ENCODE data around the gene TMPRSS4.

DNA sequence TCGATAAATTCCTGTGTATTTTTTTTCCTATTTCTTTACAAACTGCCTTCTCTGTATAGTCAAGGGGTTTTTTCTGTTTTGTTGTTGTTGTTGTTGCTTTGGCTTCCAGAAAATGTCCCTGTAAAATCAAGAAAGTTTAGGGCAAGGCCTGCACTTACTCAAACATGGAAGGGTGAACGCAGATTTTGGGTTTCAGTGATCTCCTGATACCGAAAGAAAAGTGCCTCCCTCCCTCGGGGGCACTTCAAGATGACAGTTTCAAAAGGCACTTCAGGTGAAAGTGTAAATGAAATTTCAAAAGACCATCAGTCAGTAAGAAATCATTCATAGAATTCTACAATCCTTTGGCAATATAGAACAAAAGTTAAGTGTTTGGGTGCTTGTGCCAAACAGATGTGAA lies 43.4 kb upstream of the TMPRSS4 start:
- TF ChIP-seq, protein P1, sequence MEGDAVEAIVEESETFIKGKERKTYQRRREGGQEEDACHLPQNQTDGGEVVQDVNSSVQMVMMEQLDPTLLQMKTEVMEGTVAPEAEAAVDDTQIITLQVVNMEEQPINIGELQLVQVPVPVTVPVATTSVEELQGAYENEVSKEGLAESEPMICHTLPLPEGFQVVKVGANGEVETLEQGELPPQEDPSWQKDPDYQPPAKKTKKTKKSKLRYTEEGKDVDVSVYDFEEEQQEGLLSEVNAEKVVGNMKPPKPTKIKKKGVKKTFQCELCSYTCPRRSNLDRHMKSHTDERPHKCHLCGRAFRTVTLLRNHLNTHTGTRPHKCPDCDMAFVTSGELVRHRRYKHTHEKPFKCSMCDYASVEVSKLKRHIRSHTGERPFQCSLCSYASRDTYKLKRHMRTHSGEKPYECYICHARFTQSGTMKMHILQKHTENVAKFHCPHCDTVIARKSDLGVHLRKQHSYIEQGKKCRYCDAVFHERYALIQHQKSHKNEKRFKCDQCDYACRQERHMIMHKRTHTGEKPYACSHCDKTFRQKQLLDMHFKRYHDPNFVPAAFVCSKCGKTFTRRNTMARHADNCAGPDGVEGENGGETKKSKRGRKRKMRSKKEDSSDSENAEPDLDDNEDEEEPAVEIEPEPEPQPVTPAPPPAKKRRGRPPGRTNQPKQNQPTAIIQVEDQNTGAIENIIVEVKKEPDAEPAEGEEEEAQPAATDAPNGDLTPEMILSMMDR (IDR thresholded peaks at IDR 0.05) = no peak
- TF ChIP-seq, protein P2, sequence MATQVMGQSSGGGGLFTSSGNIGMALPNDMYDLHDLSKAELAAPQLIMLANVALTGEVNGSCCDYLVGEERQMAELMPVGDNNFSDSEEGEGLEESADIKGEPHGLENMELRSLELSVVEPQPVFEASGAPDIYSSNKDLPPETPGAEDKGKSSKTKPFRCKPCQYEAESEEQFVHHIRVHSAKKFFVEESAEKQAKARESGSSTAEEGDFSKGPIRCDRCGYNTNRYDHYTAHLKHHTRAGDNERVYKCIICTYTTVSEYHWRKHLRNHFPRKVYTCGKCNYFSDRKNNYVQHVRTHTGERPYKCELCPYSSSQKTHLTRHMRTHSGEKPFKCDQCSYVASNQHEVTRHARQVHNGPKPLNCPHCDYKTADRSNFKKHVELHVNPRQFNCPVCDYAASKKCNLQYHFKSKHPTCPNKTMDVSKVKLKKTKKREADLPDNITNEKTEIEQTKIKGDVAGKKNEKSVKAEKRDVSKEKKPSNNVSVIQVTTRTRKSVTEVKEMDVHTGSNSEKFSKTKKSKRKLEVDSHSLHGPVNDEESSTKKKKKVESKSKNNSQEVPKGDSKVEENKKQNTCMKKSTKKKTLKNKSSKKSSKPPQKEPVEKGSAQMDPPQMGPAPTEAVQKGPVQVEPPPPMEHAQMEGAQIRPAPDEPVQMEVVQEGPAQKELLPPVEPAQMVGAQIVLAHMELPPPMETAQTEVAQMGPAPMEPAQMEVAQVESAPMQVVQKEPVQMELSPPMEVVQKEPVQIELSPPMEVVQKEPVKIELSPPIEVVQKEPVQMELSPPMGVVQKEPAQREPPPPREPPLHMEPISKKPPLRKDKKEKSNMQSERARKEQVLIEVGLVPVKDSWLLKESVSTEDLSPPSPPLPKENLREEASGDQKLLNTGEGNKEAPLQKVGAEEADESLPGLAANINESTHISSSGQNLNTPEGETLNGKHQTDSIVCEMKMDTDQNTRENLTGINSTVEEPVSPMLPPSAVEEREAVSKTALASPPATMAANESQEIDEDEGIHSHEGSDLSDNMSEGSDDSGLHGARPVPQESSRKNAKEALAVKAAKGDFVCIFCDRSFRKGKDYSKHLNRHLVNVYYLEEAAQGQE (IDR thresholded peaks at IDR 0.05; ENCODE audit: insufficient read depth in 1 of 2, low read depth in 2 of 2, low read length in 1 of 2) = no peak
- no peak for TF ChIP-seq POLR2AphosphoS5 (IDR thresholded peaks at IDR 0.05; ENCODE audit: low read depth, low read length)
- no peak for TF ChIP-seq SIN3A (IDR thresholded peaks at IDR 0.05; ENCODE audit: borderline replicate concordance, insufficient read depth, low read depth, low read length)
- no peak for TF ChIP-seq TCF7L2 (IDR thresholded peaks at IDR 0.05; ENCODE audit: low read depth, low read length)

Measured in Panc1 (cell line).